Mesenchymal stem cell (in vitro differentiated cells and primary cell): ENCODE measurements around the gene E2F6.

Experiments
- DNase-seq: peaks from one replicate; pipeline ENCODE4 v3.0.0-alpha.2; 2013
- H2AFZ ChIP-seq: one replicate; pipeline ENCODE4 v1.6.1; 2013; ENCODE audit warnings: low read depth, mild to moderate bottlenecking, control low read depth, inconsistent platforms, low read length, moderate library complexity
- H2AK5ac ChIP-seq: 2 replicates; pipeline ENCODE4 v1.6.1; 2013; ENCODE audit warnings: low read length, moderate library complexity, mild to moderate bottlenecking, inconsistent platforms; ENCODE audit not compliant: severe bottlenecking
- H2BK120ac ChIP-seq: one replicate; pipeline ENCODE4 v1.6.1; 2013; ENCODE audit warnings: low read depth, mild to moderate bottlenecking, inconsistent platforms, low read length, moderate library complexity
- H2BK12ac ChIP-seq, 2 experiments: one replicate each; pipeline ENCODE4 v1.6.1; 2013; ENCODE audit warnings: inconsistent platforms in 2 of 2, low read length in 2 of 2, mild to moderate bottlenecking in 2 of 2, moderate library complexity in 2 of 2, control low read depth in 1 of 2
- H2BK15ac ChIP-seq: one replicate; pipeline ENCODE4 v1.6.1; 2013; ENCODE audit warnings: mild to moderate bottlenecking, low read depth, inconsistent platforms; ENCODE audit not compliant: poor library complexity, severe bottlenecking
- H2BK5ac ChIP-seq: 2 replicates; pipeline ENCODE4 v1.6.1; 2013; ENCODE audit warnings: low read depth, mild to moderate bottlenecking, low read length, control low read depth, inconsistent platforms; ENCODE audit not compliant: poor library complexity, severe bottlenecking
- H3K14ac ChIP-seq, 2 experiments: one replicate each; pipeline ENCODE4 v1.6.1; 2013; ENCODE audit warnings: inconsistent platforms in 2 of 2, low read length in 2 of 2, control low read depth in 1 of 2, mild to moderate bottlenecking in 1 of 2, moderate library complexity in 1 of 2
- H3K18ac ChIP-seq, 2 experiments: one replicate each; pipeline ENCODE4 v1.6.1; 2013; ENCODE audit warnings: inconsistent platforms in 2 of 2, low read length in 2 of 2, control low read depth in 1 of 2, low read depth in 1 of 2, mild to moderate bottlenecking in 1 of 2
- H3K23ac ChIP-seq, 2 experiments: one replicate each; pipeline ENCODE4 v1.6.1; 2013; ENCODE audit warnings: inconsistent platforms in 2 of 2, low read length in 2 of 2, mild to moderate bottlenecking in 2 of 2, moderate library complexity in 2 of 2, control low read depth in 1 of 2
- H3K27ac ChIP-seq: 2 replicates; pipeline ENCODE4 v1.5.1; 2013; ENCODE audit warnings: mild to moderate bottlenecking, moderate library complexity, low read length, control low read depth, inconsistent platforms; ENCODE audit not compliant: poor library complexity, severe bottlenecking
- H3K27me3 ChIP-seq, 2 experiments: 2 replicates each; pipeline versions ENCODE4 v1.6.1 to v1.7.0; 2013; ENCODE audit warnings: low read length in 2 of 2, mild to moderate bottlenecking in 2 of 2, moderate library complexity in 2 of 2, control low read depth in 1 of 2, inconsistent platforms in 1 of 2; ENCODE audit not compliant: control insufficient read depth in 1 of 2, insufficient read depth in 1 of 2
- H3K36me3 ChIP-seq, 2 experiments: 2 replicates each; pipeline versions ENCODE4 v1.6.1 to v1.7.0; 2013; ENCODE audit warnings: low read length in 2 of 2, control low read depth in 1 of 2, inconsistent platforms in 1 of 2, low read depth in 1 of 2, mild to moderate bottlenecking in 1 of 2; ENCODE audit not compliant: insufficient read depth in 2 of 2, control insufficient read depth in 1 of 2
- H3K4ac ChIP-seq, 2 experiments: one replicate each; pipeline ENCODE4 v1.6.1; 2013; ENCODE audit warnings: inconsistent platforms in 2 of 2, low read length in 2 of 2, mild to moderate bottlenecking in 2 of 2, moderate library complexity in 2 of 2, control low read depth in 1 of 2, low read depth in 1 of 2
- H3K4me1 ChIP-seq: 2 replicates; pipeline ENCODE4 v1.6.1; 2013; ENCODE audit warnings: low read depth, low read length, control low read depth; ENCODE audit not compliant: control insufficient read depth, insufficient read depth
- H3K4me2 ChIP-seq: 2 replicates; pipeline ENCODE4 v1.6.1; 2013; ENCODE audit warnings: low read length, mild to moderate bottlenecking, inconsistent platforms; ENCODE audit not compliant: poor library complexity, severe bottlenecking
- H3K4me3 ChIP-seq, 2 experiments: 2 replicates each; pipeline versions ENCODE4 v1.5.1 to v1.7.0; 2013; ENCODE audit warnings: low read length in 2 of 2, mild to moderate bottlenecking in 2 of 2, control low read depth in 1 of 2, low read depth in 1 of 2; ENCODE audit not compliant: insufficient read depth in 1 of 2
- H3K79me1 ChIP-seq: replicated peaks from 2 replicates; pipeline ENCODE4 v1.6.1; 2013; ENCODE audit warnings: mild to moderate bottlenecking, control low read depth, low read length, inconsistent platforms; ENCODE audit not compliant: poor library complexity, severe bottlenecking
- H3K9ac ChIP-seq: 2 replicates; pipeline ENCODE4 v1.7.0; 2013; ENCODE audit warnings: mild to moderate bottlenecking, low read length, moderate library complexity
- H3K9me3 ChIP-seq: 2 replicates; pipeline ENCODE4 v1.7.0; 2013; ENCODE audit warnings: mild to moderate bottlenecking, low read length; ENCODE audit not compliant: control insufficient read depth
- H4K8ac ChIP-seq: one replicate; pipeline ENCODE4 v1.6.1; 2013; ENCODE audit warnings: inconsistent platforms, mild to moderate bottlenecking, low read length, moderate library complexity
- H4K91ac ChIP-seq: one replicate; pipeline ENCODE4 v1.6.1; 2013; ENCODE audit warnings: mild to moderate bottlenecking, low read length, inconsistent platforms
- WGBS: methylation state at CpG from one replicate; pipeline ENCODE4 v1.1.7; 2013; ENCODE audit warnings: mixed read lengths; 5-methylcytosine and 5-hydroxymethylcytosine counted together

The E2F6 gene

DNA sequence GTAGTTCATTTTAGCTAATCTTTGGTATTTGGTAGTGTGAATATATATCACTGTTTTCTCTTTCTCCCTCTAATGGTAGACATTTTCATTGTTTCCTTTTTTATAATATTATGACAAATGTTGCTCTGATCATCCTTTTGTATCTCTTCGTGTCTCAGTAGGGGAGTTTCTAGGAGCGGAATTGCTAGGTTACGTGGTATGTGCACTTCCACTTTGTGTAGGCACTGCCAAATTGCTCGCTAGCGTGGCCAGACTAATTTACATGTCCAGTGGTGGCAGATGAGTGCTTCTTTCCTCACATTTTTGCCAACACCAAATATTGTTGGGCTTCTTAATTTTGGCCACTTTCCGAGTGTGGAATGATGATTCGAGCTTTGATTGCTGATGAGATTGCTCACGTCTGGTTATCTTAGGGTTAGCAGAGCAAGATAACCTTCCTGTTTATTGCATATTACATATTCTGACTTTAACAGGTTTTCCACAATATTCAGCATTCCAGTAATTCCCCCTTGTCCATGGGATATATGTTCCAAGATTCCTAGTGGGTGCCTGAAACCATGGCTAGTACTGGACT is 37.5 kb upstream of the E2F6 start:
- Histone ChIP-seq H3K27ac (no peak overlapping the region), H2BK15ac (no peak overlapping the region), H3K9ac (no peak overlapping the region), H2AK5ac (no peak overlapping the region), H3K36me3 (no peaks in the 10 kb centered on the region), H3K18ac (no peak overlapping the region), H3K9me3 (peaks cover 6% of the 10 kb centered on the region), H3K4ac (no peak overlapping the region), H2BK12ac (no peak overlapping the region), H4K91ac (no peak overlapping the region), H2BK120ac (no peak overlapping the region), H2AFZ (no peak overlapping the region), H3K27me3 (peaks cover 7 to 17% of the 10 kb centered on the region in 2 experiments), H3K4me1 (peaks cover 5% of the 10 kb centered on the region), H3K4me3 (no peak overlapping the region), H3K4me2 (no peak overlapping the region), H3K14ac (no peak overlapping the region), H4K8ac (no peak overlapping the region), H3K79me1 (no peaks in the 10 kb centered on the region), H3K23ac (no peak overlapping the region), H2BK5ac (no peak overlapping the region)
- 79% methylated on average over 7 of the region's 8 CpGs for WGBS
- DNase-seq = no peak

DNA sequence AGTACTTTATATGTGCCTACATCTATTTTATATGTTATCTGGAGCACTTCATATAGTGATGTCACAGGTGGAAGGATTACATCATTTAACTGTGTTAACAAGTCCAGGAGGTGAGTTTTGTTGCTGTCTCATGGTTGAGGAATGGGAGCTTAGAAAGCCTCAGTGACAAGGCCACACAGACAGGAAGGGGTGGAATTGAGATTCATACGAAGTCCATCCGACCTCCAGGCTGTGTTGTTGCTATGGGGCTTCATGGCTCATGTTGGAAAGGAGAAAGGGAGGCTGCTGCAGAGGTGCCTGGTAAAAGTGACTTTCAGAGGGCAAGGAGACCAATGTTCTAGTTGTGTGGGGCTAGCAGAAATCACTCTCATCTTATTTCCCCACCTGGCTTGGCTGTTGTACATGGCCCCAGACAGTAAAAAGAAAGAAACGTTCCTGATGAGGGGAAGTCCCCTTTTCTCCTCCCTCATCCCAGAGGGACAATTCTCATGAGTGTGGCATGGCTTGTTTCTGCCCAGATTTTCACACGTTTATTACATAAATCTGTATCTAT is 36.9 kb upstream of the E2F6 start:
- Histone ChIP-seq H3K4me3 (no peak overlapping the region), H3K9me3 (peaks cover 6% of the 10 kb centered on the region), H2BK120ac (no peak overlapping the region), H3K18ac (no peak overlapping the region), H2AK5ac (no peak overlapping the region), H3K27ac (no peak overlapping the region), H3K14ac (no peak overlapping the region), H2BK5ac (no peak overlapping the region), H3K27me3 (peaks cover 4 to 15% of the 10 kb centered on the region in 2 experiments), H3K4me1 (peaks cover 6% of the 10 kb centered on the region), H3K4ac (no peak overlapping the region), H4K91ac (no peak overlapping the region), H3K9ac (no peak overlapping the region), H3K36me3 (no peaks in the 10 kb centered on the region), H4K8ac (no peak overlapping the region), H2BK15ac (no peak overlapping the region), H3K4me2 (no peak overlapping the region), H3K79me1 (no peaks in the 10 kb centered on the region), H3K23ac (no peak overlapping the region), H2AFZ (no peak overlapping the region), H2BK12ac (no peak overlapping the region)
- 53% methylated on average over 3 of the region's 4 CpGs for WGBS
- no peak for DNase-seq

DNA sequence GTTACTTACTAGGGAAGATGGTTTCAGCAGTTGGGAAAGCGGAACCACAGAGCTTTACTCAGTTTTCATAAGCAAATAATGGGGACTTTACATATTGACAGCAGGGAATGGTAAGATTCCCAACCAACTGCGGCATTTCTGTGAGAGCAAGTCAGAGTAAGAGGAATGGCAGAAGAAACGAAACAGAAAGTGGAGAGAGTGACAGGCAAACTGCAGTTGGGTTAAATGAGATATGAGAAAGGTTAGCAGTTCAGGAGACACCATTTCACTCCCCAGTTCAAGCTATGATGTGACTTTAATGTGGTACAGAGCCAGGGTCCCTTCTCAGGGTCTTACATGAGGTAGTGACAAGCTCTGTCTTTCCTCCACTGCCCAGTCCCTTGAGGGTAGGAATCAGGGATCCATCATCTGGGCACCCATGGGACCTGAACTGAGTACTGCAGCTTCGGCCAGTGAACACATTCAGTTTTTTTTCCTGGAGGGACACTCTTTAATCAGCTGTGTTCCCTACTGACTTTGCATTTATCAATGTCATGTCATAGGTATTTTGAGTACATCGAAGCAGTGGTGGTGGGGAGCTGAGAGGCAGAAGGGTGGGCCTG is 34.8 kb upstream of the E2F6 start:
- Histone ChIP-seq H3K18ac (no peak overlapping the region), H3K79me1 (no peaks in the 10 kb centered on the region), H2AFZ (no peak overlapping the region), H3K4me1 (peaks cover 6% of the 10 kb centered on the region), H3K23ac (no peak overlapping the region), H3K36me3 (no peaks in the 10 kb centered on the region), H3K9me3 (peaks cover 6% of the 10 kb centered on the region), H2BK12ac (peak overlapping the region in 1 of 2 experiments; percentile 13), H3K4me2 (no peak overlapping the region), H2BK15ac (no peak overlapping the region), H3K4me3 (no peak overlapping the region), H3K27me3 (peaks cover 7 to 8% of the 10 kb centered on the region in 2 experiments), H2BK5ac (no peak overlapping the region), H4K91ac (no peak overlapping the region), H3K14ac (peak overlapping the region in 1 of 2 experiments; percentile 51), H2AK5ac (no peak overlapping the region), H2BK120ac (no peak overlapping the region), H3K27ac (no peak overlapping the region), H4K8ac (no peak overlapping the region), H3K4ac (no peak overlapping the region), H3K9ac (no peak overlapping the region)
- WGBS = 86% methylated on average over 5 of the region's 5 CpGs
- no peak for DNase-seq

- no peak overlapping the region for H2BK15ac ChIP-seq
- H3K9me3 ChIP-seq = peaks cover 6% of the 10 kb centered on the region
- H3K4ac ChIP-seq = no peak overlapping the region
- no peak overlapping the region for H2AK5ac ChIP-seq
- H3K4me2 ChIP-seq = no peak overlapping the region
- no peaks in the 10 kb centered on the region for H3K79me1 ChIP-seq
- H3K36me3 ChIP-seq = no peaks in the 10 kb centered on the region
- no peak overlapping the region for H3K27ac ChIP-seq
- H2AFZ ChIP-seq = no peak overlapping the region
- DNase-seq = no peak
- H3K14ac ChIP-seq = peak overlapping the region in 1 of 2 experiments; percentile 35
- no peak overlapping the region for H3K9ac ChIP-seq
- no peak overlapping the region for H2BK5ac ChIP-seq
- H2BK120ac ChIP-seq = no peak overlapping the region
- no peak overlapping the region for H3K18ac ChIP-seq
- no peak overlapping the region for H4K8ac ChIP-seq
- peaks cover 7% of the 10 kb centered on the region for H3K4me1 ChIP-seq
- H4K91ac ChIP-seq = no peak overlapping the region
- 16% methylated on average over 4 of the region's 4 CpGs for WGBS
- no peak overlapping the region for H3K23ac ChIP-seq
- no peak overlapping the region for H2BK12ac ChIP-seq
- no peak overlapping the region for H3K4me3 ChIP-seq
- H3K27me3 ChIP-seq = peaks cover 15 to 16% of the 10 kb centered on the region in 2 experiments
Measured at GRCh38 chr2:11499081-11499743, 33.3 kb upstream of the E2F6 start.
